SK-N-SH (cell line): Measurements from ENCODE around the gene MAP2K7. TPM values are rescaled to one million over a fixed set of nuclear protein-coding genes. Genes with fewer than 3 reads are reported as not detected.

ENCODE experiments used
- CTCF ChIA-PET: fragments of 300-600, 350-600 bp; formaldehyde crosslinking; extraction: SDS; loops from one replicate; lab custom pipeline; 2021; lab: Yijun Ruan, JAX
- POLR2A ChIA-PET: fragments of 350-600 bp; sonication (Branson Sonifier 250); formaldehyde crosslinking; extraction: SDS; loops from one replicate; lab custom pipeline; 2020; ENCODE audit warnings: antibody characterized with exemption, inconsistent platforms; lab: Yijun Ruan, JAX
- DNase-seq: peaks from one replicate; pipeline ENCODE4 v3.0.0; 2012
- H2AFZ ChIP-seq: fragments of 200-600 bp; sonication (generic); 2 replicates; pipeline ENCODE4 v1.8.1; 2016; ENCODE audit warnings: antibody characterized with exemption, mild to moderate bottlenecking, low read depth
- H3F3A ChIP-seq: fragments of 200-600 bp; sonication (generic); replicated peaks from 2 replicates; pipeline ENCODE3; 2016; ENCODE audit warnings: antibody characterized with exemption, mild to moderate bottlenecking; ENCODE audit not compliant: insufficient read depth
- H3K27ac ChIP-seq, 2 experiments: fragments of 200-500 bp in 1 of 2; fragments of 200-600 bp in 1 of 2; sonication (Bioruptor generic) in 1 of 2; sonication (generic), shearing (Covaris generic) in 1 of 2; 2 replicates each; pipeline versions ENCODE4 v1.5.1 to v1.6.1; 2014 to 2016; ENCODE audit warnings: low read depth in 2 of 2, inconsistent platforms in 1 of 2, low read length in 1 of 2, mild to moderate bottlenecking in 1 of 2, mixed read lengths in 1 of 2
- H3K27me3 ChIP-seq: fragments of 200-600 bp; sonication (generic), shearing (Covaris generic); 2 replicates; pipeline ENCODE4 v1.6.1; 2016; ENCODE audit warnings: mixed run types; ENCODE audit not compliant: insufficient read depth
- H3K36me3 ChIP-seq, 2 experiments: fragments of 200-500 bp in 1 of 2; fragments of 200-600 bp in 1 of 2; sonication (Bioruptor generic) in 1 of 2; sonication (generic) in 1 of 2; replicated peaks in 1 of 2; 2 replicates each; pipeline versions ENCODE3 to v1.5.1; 2014 to 2016; ENCODE audit warnings: low read length in 1 of 2, mild to moderate bottlenecking in 1 of 2; ENCODE audit not compliant: insufficient read depth in 2 of 2, control insufficient read depth in 1 of 2
- H3K4me1 ChIP-seq, 2 experiments: fragments of 200-500 bp in 1 of 2; fragments of 200-600 bp in 1 of 2; sonication (Bioruptor generic) in 1 of 2; sonication (generic), shearing (Covaris generic) in 1 of 2; 2 replicates each; pipeline versions ENCODE4 v1.5.1 to v1.6.1; 2014 to 2016; ENCODE audit warnings: low read depth in 1 of 2, low read length in 1 of 2, mixed run types in 1 of 2; ENCODE audit not compliant: insufficient read depth in 2 of 2, control insufficient read depth in 1 of 2
- H3K4me2 ChIP-seq: fragments of 200-600 bp; sonication (generic), shearing (Covaris generic); 2 replicates; pipeline ENCODE4 v1.6.1; 2017; ENCODE audit warnings: mixed run types
- H3K4me3 ChIP-seq, 2 experiments: fragments of 200-500 bp in 1 of 2; fragments of 200-600 bp in 1 of 2; sonication (Bioruptor generic) in 1 of 2; sonication (generic), shearing (Covaris generic) in 1 of 2; 2 replicates each; pipeline versions ENCODE4 v1.5.1 to v1.8.1; 2014 to 2016; ENCODE audit warnings: low read depth in 2 of 2, inconsistent platforms in 1 of 2, low read length in 1 of 2, mild to moderate bottlenecking in 1 of 2, mixed read lengths in 1 of 2, moderate library complexity in 1 of 2
- H3K79me2 ChIP-seq: fragments of 200-600 bp; sonication (generic); 2 replicates; pipeline ENCODE4 v1.8.1; 2017; ENCODE audit warnings: mild to moderate bottlenecking; ENCODE audit not compliant: insufficient read depth
- H3K9ac ChIP-seq: fragments of 200-600 bp; sonication (generic); 2 replicates; pipeline ENCODE4 v1.6.1; 2017; ENCODE audit warnings: mixed run types
- H3K9me2 ChIP-seq: fragments of 200-600 bp; sonication (generic); 2 replicates; pipeline ENCODE4 v1.6.1; 2017; ENCODE audit warnings: mixed run types
- H3K9me3 ChIP-seq: fragments of 200-600 bp; sonication (generic); 2 replicates; pipeline ENCODE4 v1.6.1; 2017; ENCODE audit warnings: mixed run types, mild to moderate bottlenecking, moderate library complexity
- H4K20me1 ChIP-seq: fragments of 200-600 bp; sonication (generic); 2 replicates; pipeline ENCODE4 v1.6.1; 2017; ENCODE audit warnings: mild to moderate bottlenecking, mixed run types; ENCODE audit not compliant: insufficient read depth
- CHD2 ChIP-seq: fragments of 150-350 bp; IDR thresholded peaks from 2 replicates; pipeline ENCODE4 v1.6.1; 2018; ENCODE audit warnings: low read length; ENCODE audit not compliant: partially characterized antibody
- ELF1 ChIP-seq: IDR thresholded peaks from 2 replicates; pipeline ENCODE4 v1.4.0; 2012
- EP300 ChIP-seq, 2 experiments: IDR thresholded peaks; 2 replicates each; pipeline versions ENCODE4 v1.4.0 to v1.6.1; 2012; ENCODE audit warnings: borderline replicate concordance in 1 of 2, low read depth in 1 of 2, low read length in 1 of 2
- EZH2phosphoT487 ChIP-seq: fragments of 200-600 bp; sonication (generic); IDR thresholded peaks from 2 replicates; pipeline ENCODE4 v1.6.1; 2017; ENCODE audit warnings: low read depth, mixed run types, mild to moderate bottlenecking, antibody characterized with exemption, moderate library complexity, borderline replicate concordance
- FOSL2 ChIP-seq: IDR thresholded peaks from 2 replicates; pipeline ENCODE4 v1.4.0; 2012; ENCODE audit warnings: low read depth, mild to moderate bottlenecking, moderate library complexity, borderline replicate concordance
- FOXM1 ChIP-seq: IDR thresholded peaks from 2 replicates; pipeline ENCODE4 v1.4.0; 2012; ENCODE audit warnings: low read depth, mild to moderate bottlenecking
- IRF3 ChIP-seq: fragments of 150-350 bp; IDR thresholded peaks from 2 replicates; pipeline ENCODE4 v1.6.1; 2016; ENCODE audit warnings: mild to moderate bottlenecking, low read depth, low read length
- NFIC ChIP-seq: IDR thresholded peaks from 2 replicates; pipeline ENCODE4 v1.4.0; 2012; ENCODE audit warnings: borderline replicate concordance
- POLR2AphosphoS5 ChIP-seq: IDR thresholded peaks from 2 replicates; pipeline ENCODE4 v1.6.1; 2012; ENCODE audit warnings: low read depth, low read length
- RCOR1 ChIP-seq: fragments of 150-350 bp; IDR thresholded peaks from 2 replicates; pipeline ENCODE4 v1.6.1; 2017; ENCODE audit warnings: antibody characterized with exemption, low read length
- RFX5 ChIP-seq: IDR thresholded peaks from 2 replicates; pipeline ENCODE4 v1.6.1; 2012; ENCODE audit warnings: mild to moderate bottlenecking, improper control_type of control experiment, low read length
- RXRA ChIP-seq: IDR thresholded peaks from 2 replicates; pipeline ENCODE4 v1.4.0; 2012; ENCODE audit warnings: low read depth, mild to moderate bottlenecking, borderline replicate concordance
- SIN3A ChIP-seq: IDR thresholded peaks from 2 replicates; pipeline ENCODE4 v1.6.1; 2012; ENCODE audit warnings: low read depth, mild to moderate bottlenecking, low read length, moderate library complexity, borderline replicate concordance
- SMC3 ChIP-seq: IDR thresholded peaks from 2 replicates; pipeline ENCODE4 v1.6.1; 2012; ENCODE audit warnings: low read depth, low read length, improper control_type of control experiment
- TAF1 ChIP-seq: IDR thresholded peaks from 2 replicates; pipeline ENCODE4 v1.6.1; 2012; ENCODE audit warnings: low read depth, mild to moderate bottlenecking, low read length, moderate library complexity, borderline replicate concordance
- TCF12 ChIP-seq: IDR thresholded peaks from 2 replicates; pipeline ENCODE4 v1.4.0; 2012
- WGBS: methylation state at CpG from one replicate; pipeline ENCODE4 v1.1.6; 2017; ENCODE audit warnings: low lambda C conversion rate; 5-methylcytosine and 5-hydroxymethylcytosine counted together
- polyA plus RNA-seq, 3 experiments: library from polyadenylated mRNA; depleted of rRNA; stranded (reverse); fragments of >200 nt; gene quantifications; 2 replicates each; pipeline ENCODE4 v1.2.3, GENCODE V29; 2012
- TF ChIP-seq, protein P1 (sequence below): fragments of 200-600 bp; sonication (generic); IDR thresholded peaks from 2 replicates; pipeline ENCODE4 v1.6.1; 2017; ENCODE audit warnings: antibody characterized with exemption, mild to moderate bottlenecking, moderate library complexity
- TF ChIP-seq, protein P2 (sequence below): IDR thresholded peaks from 2 replicates; pipeline ENCODE4 v1.6.1; 2012; ENCODE audit warnings: mild to moderate bottlenecking, low read depth, low read length, moderate library complexity
- TF ChIP-seq, protein P3 (sequence below): IDR thresholded peaks from 2 replicates; pipeline ENCODE4 v1.4.0; 2012; ENCODE audit warnings: low read depth
- TF ChIP-seq, protein P4 (sequence below): IDR thresholded peaks from 2 replicates; pipeline ENCODE4 v1.4.0; 2012; ENCODE audit warnings: low read depth, borderline replicate concordance

MAP2K7 gene
- polyA plus RNA-seq, 1 of the 3 experiments (the other 2 are of a cell fraction): 13.0 TPM

GRCh38 chr19:7905268-7905667 is 1.6 kb downstream of the MAP2K7 start:
- H2AFZ ChIP-seq: no peak overlapping the region
- H3K4me1 ChIP-seq: peaks cover 0 to 19% of the 10 kb centered on the region in 2 experiments; a peak in 2 of 4 replicates
- CTCF ChIA-PET: no interaction called here
- TF ChIP-seq, protein P1, sequence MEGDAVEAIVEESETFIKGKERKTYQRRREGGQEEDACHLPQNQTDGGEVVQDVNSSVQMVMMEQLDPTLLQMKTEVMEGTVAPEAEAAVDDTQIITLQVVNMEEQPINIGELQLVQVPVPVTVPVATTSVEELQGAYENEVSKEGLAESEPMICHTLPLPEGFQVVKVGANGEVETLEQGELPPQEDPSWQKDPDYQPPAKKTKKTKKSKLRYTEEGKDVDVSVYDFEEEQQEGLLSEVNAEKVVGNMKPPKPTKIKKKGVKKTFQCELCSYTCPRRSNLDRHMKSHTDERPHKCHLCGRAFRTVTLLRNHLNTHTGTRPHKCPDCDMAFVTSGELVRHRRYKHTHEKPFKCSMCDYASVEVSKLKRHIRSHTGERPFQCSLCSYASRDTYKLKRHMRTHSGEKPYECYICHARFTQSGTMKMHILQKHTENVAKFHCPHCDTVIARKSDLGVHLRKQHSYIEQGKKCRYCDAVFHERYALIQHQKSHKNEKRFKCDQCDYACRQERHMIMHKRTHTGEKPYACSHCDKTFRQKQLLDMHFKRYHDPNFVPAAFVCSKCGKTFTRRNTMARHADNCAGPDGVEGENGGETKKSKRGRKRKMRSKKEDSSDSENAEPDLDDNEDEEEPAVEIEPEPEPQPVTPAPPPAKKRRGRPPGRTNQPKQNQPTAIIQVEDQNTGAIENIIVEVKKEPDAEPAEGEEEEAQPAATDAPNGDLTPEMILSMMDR: no peak
- TF ChIP-seq SMC3 (no peak), CHD2 (no peak), TCF12 (no peak), RXRA (no peak), FOSL2 (no peak), FOXM1 (no peak), EP300 (IDR thresholded peaks at IDR 0.05; ENCODE audit: borderline replicate concordance in 1 of 2, low read depth in 1 of 2, low read length in 1 of 2) (no peak), EZH2phosphoT487 (no peak), IRF3 (no peak), POLR2AphosphoS5 (no peak), RCOR1 (no peak), NFIC (no peak), ELF1 (no peak), TAF1 (no peak), SIN3A (no peak), RFX5 (no peak)
- TF ChIP-seq, protein P2, sequence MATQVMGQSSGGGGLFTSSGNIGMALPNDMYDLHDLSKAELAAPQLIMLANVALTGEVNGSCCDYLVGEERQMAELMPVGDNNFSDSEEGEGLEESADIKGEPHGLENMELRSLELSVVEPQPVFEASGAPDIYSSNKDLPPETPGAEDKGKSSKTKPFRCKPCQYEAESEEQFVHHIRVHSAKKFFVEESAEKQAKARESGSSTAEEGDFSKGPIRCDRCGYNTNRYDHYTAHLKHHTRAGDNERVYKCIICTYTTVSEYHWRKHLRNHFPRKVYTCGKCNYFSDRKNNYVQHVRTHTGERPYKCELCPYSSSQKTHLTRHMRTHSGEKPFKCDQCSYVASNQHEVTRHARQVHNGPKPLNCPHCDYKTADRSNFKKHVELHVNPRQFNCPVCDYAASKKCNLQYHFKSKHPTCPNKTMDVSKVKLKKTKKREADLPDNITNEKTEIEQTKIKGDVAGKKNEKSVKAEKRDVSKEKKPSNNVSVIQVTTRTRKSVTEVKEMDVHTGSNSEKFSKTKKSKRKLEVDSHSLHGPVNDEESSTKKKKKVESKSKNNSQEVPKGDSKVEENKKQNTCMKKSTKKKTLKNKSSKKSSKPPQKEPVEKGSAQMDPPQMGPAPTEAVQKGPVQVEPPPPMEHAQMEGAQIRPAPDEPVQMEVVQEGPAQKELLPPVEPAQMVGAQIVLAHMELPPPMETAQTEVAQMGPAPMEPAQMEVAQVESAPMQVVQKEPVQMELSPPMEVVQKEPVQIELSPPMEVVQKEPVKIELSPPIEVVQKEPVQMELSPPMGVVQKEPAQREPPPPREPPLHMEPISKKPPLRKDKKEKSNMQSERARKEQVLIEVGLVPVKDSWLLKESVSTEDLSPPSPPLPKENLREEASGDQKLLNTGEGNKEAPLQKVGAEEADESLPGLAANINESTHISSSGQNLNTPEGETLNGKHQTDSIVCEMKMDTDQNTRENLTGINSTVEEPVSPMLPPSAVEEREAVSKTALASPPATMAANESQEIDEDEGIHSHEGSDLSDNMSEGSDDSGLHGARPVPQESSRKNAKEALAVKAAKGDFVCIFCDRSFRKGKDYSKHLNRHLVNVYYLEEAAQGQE: no peak
- TF ChIP-seq, protein P3, sequence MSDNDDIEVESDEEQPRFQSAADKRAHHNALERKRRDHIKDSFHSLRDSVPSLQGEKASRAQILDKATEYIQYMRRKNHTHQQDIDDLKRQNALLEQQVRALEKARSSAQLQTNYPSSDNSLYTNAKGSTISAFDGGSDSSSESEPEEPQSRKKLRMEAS: no peak
- TF ChIP-seq, protein P4, sequence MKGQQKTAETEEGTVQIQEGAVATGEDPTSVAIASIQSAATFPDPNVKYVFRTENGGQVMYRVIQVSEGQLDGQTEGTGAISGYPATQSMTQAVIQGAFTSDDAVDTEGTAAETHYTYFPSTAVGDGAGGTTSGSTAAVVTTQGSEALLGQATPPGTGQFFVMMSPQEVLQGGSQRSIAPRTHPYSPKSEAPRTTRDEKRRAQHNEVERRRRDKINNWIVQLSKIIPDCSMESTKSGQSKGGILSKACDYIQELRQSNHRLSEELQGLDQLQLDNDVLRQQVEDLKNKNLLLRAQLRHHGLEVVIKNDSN: no peak
- peaks cover 3 to 9% of the 10 kb centered on the region in 2 experiments for H3K36me3 ChIP-seq
- H3K9me2 ChIP-seq: no peaks in the 10 kb centered on the region
- H3K9me3 ChIP-seq: no peaks in the 10 kb centered on the region
- 66% methylated on average over 9 of the region's 10 CpGs for WGBS
- H4K20me1 ChIP-seq: peaks cover 36% of the 10 kb centered on the region
- H3K27ac ChIP-seq: no peak overlapping the region
- H3K9ac ChIP-seq: peak overlapping the region; percentile 78; the same call in 1 of the 2 replicates
- peak overlapping the region; percentile 97 for H3K4me2 ChIP-seq
- H3F3A ChIP-seq: no peaks in the 10 kb centered on the region
- POLR2A ChIA-PET: no interaction called here
- no peaks in the 10 kb centered on the region for H3K27me3 ChIP-seq
- peaks cover 43% of the 10 kb centered on the region for H3K79me2 ChIP-seq
- peak overlapping the region; percentile 80 to 87; a peak in 3 of 4 replicates for H3K4me3 ChIP-seq
- DNase-seq: no peak
